OCI-LY1 (cell line): ENCODE data around the gene CYTH3.

Experiments used
- CTCF ChIP-seq: fragments of 200-600 bp; sonication (generic), shearing (Covaris generic); IDR thresholded peaks from 2 replicates; pipeline ENCODE4 v1.5.1; 2017; ENCODE audit warnings: mild to moderate bottlenecking, antibody characterized with exemption, low read length, moderate library complexity, mixed read lengths
- EZH2 ChIP-seq: fragments of 200-600 bp; sonication (generic), shearing (Covaris generic); IDR thresholded peaks from 2 replicates; pipeline ENCODE4 v1.8.0; 2017; ENCODE audit warnings: borderline replicate concordance, mixed run types, mild to moderate bottlenecking, antibody characterized with exemption, low read length, moderate library complexity, mixed read lengths

DNA sequence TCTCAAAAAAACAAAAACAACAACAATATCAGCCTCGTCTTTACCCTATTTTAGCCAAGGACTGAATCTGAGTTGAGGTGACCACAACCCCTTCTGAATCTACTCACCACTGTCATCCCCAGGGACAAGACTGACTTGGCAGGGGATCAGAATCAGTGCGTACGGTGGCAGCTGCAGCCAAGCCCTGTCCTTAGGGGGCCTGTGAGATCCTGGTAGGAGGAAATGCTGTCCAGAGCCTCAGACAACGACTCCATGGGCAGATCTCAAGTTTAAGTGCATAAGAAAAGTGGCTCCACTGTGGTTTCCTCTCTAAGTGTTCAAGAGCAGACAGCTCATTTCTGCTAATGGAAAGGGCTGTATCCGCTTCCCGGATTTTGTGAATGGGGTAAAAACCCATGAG is 22.4 kb upstream of the CYTH3 start:
- TF ChIP-seq CTCF (no peak), EZH2 (no peak)
